Aorta (tissue), 5 donors: ENCODE data around the gene PTTG1IP. TPM values are rescaled to one million over a fixed set of nuclear protein-coding genes. Genes with fewer than 3 reads are reported as not detected.

Experiments
- ATAC-seq: fragments of 200-7000 bp; cut with Tn5 transposase; one replicate; pipeline ENCODE4 v1.9.1; 2022; ENCODE audit warnings: moderate library complexity; ENCODE audit not compliant: low FRiP score
- DNase-seq, 2 donors: peaks; one replicate each; pipeline ENCODE4 v3.0.0-alpha.2; 2020
- H3K27ac ChIP-seq, 2 donors: one replicate each; pipeline ENCODE4 v1.5.1; 2013; ENCODE audit warnings: low read length in 2 of 2, mild to moderate bottlenecking in 2 of 2, moderate library complexity in 2 of 2, control low read depth in 1 of 2, inconsistent platforms in 1 of 2, low read depth in 1 of 2
- H3K27me3 ChIP-seq, 2 donors: one replicate each; pipeline ENCODE4 v1.6.1; 2013; ENCODE audit warnings: control low read depth in 1 of 2, low read length in 1 of 2, mild to moderate bottlenecking in 1 of 2, moderate library complexity in 1 of 2; ENCODE audit not compliant: insufficient read depth in 2 of 2, control insufficient read depth in 1 of 2
- H3K36me3 ChIP-seq, 2 donors: one replicate each; pipeline ENCODE4 v1.6.1; 2013; ENCODE audit warnings: control low read depth in 1 of 2, low read length in 1 of 2, mild to moderate bottlenecking in 1 of 2; ENCODE audit not compliant: insufficient read depth in 2 of 2, control insufficient read depth in 1 of 2
- H3K4me1 ChIP-seq, 2 donors: one replicate each; pipeline ENCODE4 v1.6.1; 2013; ENCODE audit warnings: low read length in 2 of 2, control low read depth in 1 of 2, mild to moderate bottlenecking in 1 of 2, moderate library complexity in 1 of 2; ENCODE audit not compliant: insufficient read depth in 2 of 2, control insufficient read depth in 1 of 2
- H3K4me3 ChIP-seq, 2 donors: one replicate each; pipeline ENCODE4 v1.5.1; 2013; ENCODE audit warnings: low read length in 2 of 2, control low read depth in 1 of 2, mild to moderate bottlenecking in 1 of 2
- H3K9me3 ChIP-seq: one replicate; pipeline ENCODE4 v1.6.1; 2013; ENCODE audit warnings: mild to moderate bottlenecking, low read length; ENCODE audit not compliant: control insufficient read depth
- WGBS, 2 donors: extraction: QIAGEN DNeasy Blood & Tissue Kit; methylation state at CpG; one replicate each; pipeline ENCODE4 v1.1.7; 2013; 5-methylcytosine and 5-hydroxymethylcytosine counted together
- intact Hi-C, 2 donors: fragments of 100-400 bp; cut with DNase I; formaldehyde crosslinking; loops; one replicate each; pipeline versions ENCODE4 v1.14.2 to v1.15.0; 2022
- polyA plus RNA-seq, 2 donors: library from polyadenylated mRNA; stranded (reverse); fragments of 200-250 nt; gene quantifications; one replicate each; pipeline ENCODE4 v1.2.3, GENCODE V29; 2013
- total RNA-seq, 2 donors: library from RNA; stranded (reverse); fragmentation: NEBNext Ultra II Directional; extraction: Animal tissue kit (Norgen Biotek cat#: 25700); gene quantifications; one replicate each; pipeline ENCODE4 v1.2.1, GENCODE V29; 2021
- donor health status: healthy with polysubstance abuse.
- donor health status: Bipolar disorder and iron deficiency.
- donor health status: DM: no; HTN: no; CAD: no.
- donor health status: DM: no; HTN: no; CAD: no.
- donor health status: DM: yes; HTN: yes; CAD: no.

The PTTG1IP gene
- total and polyA plus RNA-seq, 4 donors, result 103 to 271 (median 230) TPM

GRCh38 chr21:44814498-44815023, 58.9 kb downstream of the PTTG1IP start:
- Histone ChIP-seq H3K9me3 (no peaks in the 10 kb centered on the region), H3K4me1 (no peaks in the 10 kb centered on the region), H3K27me3 (no peaks in the 10 kb centered on the region), H3K27ac (no peak overlapping the region), H3K4me3 (no peak overlapping the region), H3K36me3 (peaks cover 0 to 4% of the 10 kb centered on the region in 2 donors)
- ATAC-seq (no peak), DNase-seq (peak in 1 of 2 donors; percentile 73)
- WGBS, 2 donors, result 85% methylated on average over 11 of the region's 11 CpGs
- intact Hi-C loops, result loop anchor here (5.0 to 10.0 kb wide), 2 partner anchors 58 to 480 kb away; partner anchors contain the start of genes PTTG1IP (in 2 of the 2) and CFAP410 (in 1 of the 2)

- H3K36me3 ChIP-seq, result peaks cover 0 to 4% of the 10 kb centered on the region in 2 donors
- no peak for ATAC-seq
- WGBS, 2 donors, result 92 to 94% methylated on average over 18 of the region's 18 CpGs
- H3K27ac ChIP-seq, result no peak overlapping the region
- no peaks in the 10 kb centered on the region for H3K4me1 ChIP-seq
- no peaks in the 10 kb centered on the region for H3K27me3 ChIP-seq
- H3K9me3 ChIP-seq, result no peaks in the 10 kb centered on the region
- intact Hi-C loops, result loop anchor here in 1 of 2 donors (10.0 kb wide), 1 partner anchor 479 kb away; the partner anchor contains the start of gene CFAP410
- no peak overlapping the region for H3K4me3 ChIP-seq
- DNase-seq, result no peak
These were observed 59.8 kb downstream of the PTTG1IP start for GRCh38 chr21:44813727-44814126.

- H3K27me3 ChIP-seq, result no peaks in the 10 kb centered on the region
- H3K4me1 ChIP-seq, result no peaks in the 10 kb centered on the region
- WGBS, 2 donors, result 90 to 91% methylated on average over 10 of the region's 10 CpGs
- ATAC-seq (no peak), DNase-seq (no peak)
- H3K4me3 ChIP-seq, result no peak overlapping the region
- H3K36me3 ChIP-seq, result peaks cover 0 to 4% of the 10 kb centered on the region in 2 donors
- intact Hi-C loops, result loop anchor here in 1 of 2 donors (10.0 kb wide), 1 partner anchor 478 kb away; the partner anchor contains the start of gene CFAP410
- H3K9me3 ChIP-seq, result no peaks in the 10 kb centered on the region
- H3K27ac ChIP-seq, result no peak overlapping the region
These were observed 60.3 kb downstream of the PTTG1IP start for GRCh38 chr21:44813149-44813548.

GRCh38 chr21:44812640-44813039, 60.9 kb downstream of the PTTG1IP start:
- Histone ChIP-seq H3K4me3 (no peak overlapping the region), H3K4me1 (no peaks in the 10 kb centered on the region), H3K27me3 (no peaks in the 10 kb centered on the region), H3K36me3 (peaks cover 0 to 5% of the 10 kb centered on the region in 2 donors), H3K9me3 (no peaks in the 10 kb centered on the region), H3K27ac (no peak overlapping the region)
- no peak for DNase-seq
- intact Hi-C loops, result loop anchor here in 1 of 2 donors (10.0 kb wide), 1 partner anchor 478 kb away; the partner anchor contains the start of gene CFAP410
- ATAC-seq, result no peak
- 90 to 91% methylated on average over 13 to 14 of the region's 14 CpGs for WGBS, 2 donors

GRCh38 chr21:44810779-44811178, 62.7 kb downstream of the PTTG1IP start:
- H3K9me3 ChIP-seq, result no peaks in the 10 kb centered on the region
- DNase-seq (no peak), ATAC-seq (no peak)
- no peak overlapping the region for H3K4me3 ChIP-seq
- intact Hi-C loops, result loop anchor here in 1 of 2 donors (10.0 kb wide), 1 partner anchor 476 kb away; the partner anchor contains the start of gene CFAP410
- peaks cover 0 to 8% of the 10 kb centered on the region in 2 donors for H3K36me3 ChIP-seq
- no peaks in the 10 kb centered on the region for H3K27me3 ChIP-seq
- WGBS, 2 donors, result 74 to 83% methylated on average over 6 of the region's 6 CpGs
- no peak overlapping the region for H3K27ac ChIP-seq
- H3K4me1 ChIP-seq, result no peaks in the 10 kb centered on the region

- DNase-seq (no peak), ATAC-seq (no peak)
- Histone ChIP-seq H3K36me3 (peaks cover 0 to 8% of the 10 kb centered on the region in 2 donors), H3K9me3 (no peaks in the 10 kb centered on the region), H3K4me3 (no peak overlapping the region), H3K27me3 (no peaks in the 10 kb centered on the region), H3K27ac (no peak overlapping the region), H3K4me1 (no peaks in the 10 kb centered on the region)
- WGBS, 2 donors, result 83% methylated on average over 4 of the region's 4 CpGs
- intact Hi-C loops, result no loop called here
These were observed 67.6 kb downstream of the PTTG1IP start for GRCh38 chr21:44805859-44806258.

- no peaks in the 10 kb centered on the region for H3K27me3 ChIP-seq
- no peak overlapping the region for H3K4me3 ChIP-seq
- intact Hi-C loops, result no loop called here
- no peak for DNase-seq
- ATAC-seq, result no peak
- no peak overlapping the region for H3K27ac ChIP-seq
- 78 to 87% methylated on average over 4 of the region's 4 CpGs for WGBS, 2 donors
- H3K9me3 ChIP-seq, result no peaks in the 10 kb centered on the region
- H3K36me3 ChIP-seq, result peaks cover 0 to 7% of the 10 kb centered on the region in 2 donors
- no peaks in the 10 kb centered on the region for H3K4me1 ChIP-seq
These were observed 68.3 kb downstream of the PTTG1IP start for GRCh38 chr21:44805226-44805625.

- WGBS, 2 donors, result 65 to 72% methylated on average over 6 of the region's 6 CpGs
- ATAC-seq, result no peak
These were observed 68.7 kb downstream of the PTTG1IP start for GRCh38 chr21:44804762-44805161.

GRCh38 chr21:44803651-44804050, 69.8 kb downstream of the PTTG1IP start:
- no peaks in the 10 kb centered on the region for H3K4me1 ChIP-seq

More at GRCh38 chr21:44804762-44805161, 68.7 kb downstream of the PTTG1IP start:
- Histone ChIP-seq H3K4me3 (no peak overlapping the region), H3K27ac (no peak overlapping the region), H3K9me3 (no peaks in the 10 kb centered on the region), H3K27me3 (no peaks in the 10 kb centered on the region), H3K36me3 (peaks cover 0 to 4% of the 10 kb centered on the region in 2 donors), H3K4me1 (no peaks in the 10 kb centered on the region)
- DNase-seq, result no peak
- intact Hi-C loops, result loop anchor here (5.0 kb wide), 3 partner anchors 63 to 128 kb away; partner anchors contain the start of gene PTTG1IP (in 1 of the 2)

More at GRCh38 chr21:44803651-44804050, 69.8 kb downstream of the PTTG1IP start:
- DNase-seq (no peak), ATAC-seq (no peak)
- H3K4me3 ChIP-seq, result no peak overlapping the region
- H3K27ac ChIP-seq, result no peak overlapping the region
- no peaks in the 10 kb centered on the region for H3K9me3 ChIP-seq
- H3K36me3 ChIP-seq, result peaks cover 0 to 4% of the 10 kb centered on the region in 2 donors
- 13 to 22% methylated on average over 3 of the region's 3 CpGs for WGBS, 2 donors
- intact Hi-C loops, result loop anchor here (5.0 kb wide), 3 partner anchors 64 to 129 kb away; partner anchors contain the start of gene PTTG1IP (in 1 of the 2)
- H3K27me3 ChIP-seq, result no peaks in the 10 kb centered on the region
